ENCODE results near the gene DYNLT4.

- TF ChIP-seq CTCF (IDR thresholded peaks at IDR 0.05) (no peak), POLR2A (IDR thresholded peaks at IDR 0.05) (no peak), POLR2AphosphoS5 (IDR thresholded peaks at IDR 0.05) (no peak), EP300 (IDR thresholded peaks at IDR 0.05; ENCODE audit: low read depth) (no peak)
These were observed 1.7 kb downstream of the DYNLT4 start for GRCh38 chr1:44805311-44806024.
